Smooth muscle cell (in vitro differentiated cells): ENCODE results near the gene SCTR. TPM values are rescaled to one million over a fixed set of nuclear protein-coding genes. Genes with fewer than 3 reads are reported as not detected.

ENCODE experiments used
- DNase-seq: peaks from one replicate; lab custom pipeline; 2025; ENCODE audit not compliant: unreplicated experiment; lab: John Stamatoyannopoulos, UW
- H2AFZ ChIP-seq: fragments of 200-600 bp; sonication (generic); 2 replicates; pipeline ENCODE4 v1.6.0; 2016; ENCODE audit warnings: antibody characterized with exemption, low read depth, mild to moderate bottlenecking
- H3F3A ChIP-seq: fragments of 200-600 bp; sonication (generic); 2 replicates; pipeline ENCODE4 v1.6.0; 2017; ENCODE audit warnings: antibody characterized with exemption, low read depth
- H3K27ac ChIP-seq: fragments of 200-600 bp; sonication (generic); 2 replicates; pipeline ENCODE4 v1.5.1; 2016; ENCODE audit warnings: low read depth, mild to moderate bottlenecking
- H3K27me3 ChIP-seq: fragments of 200-600 bp; sonication (generic); 2 replicates; pipeline ENCODE4 v1.6.1; 2016; ENCODE audit warnings: low read depth, mild to moderate bottlenecking
- H3K36me3 ChIP-seq: fragments of 200-600 bp; sonication (generic); 2 replicates; pipeline ENCODE4 v1.5.1; 2016; ENCODE audit warnings: low read depth
- H3K4me1 ChIP-seq: fragments of 200-600 bp; sonication (generic); 2 replicates; pipeline ENCODE4 v1.5.1; 2016; ENCODE audit warnings: low read depth
- H3K4me2 ChIP-seq: fragments of 200-600 bp; sonication (generic); 2 replicates; pipeline ENCODE4 v1.6.0; 2016; ENCODE audit warnings: mild to moderate bottlenecking
- H3K4me3 ChIP-seq: fragments of 200-600 bp; sonication (generic); 2 replicates; pipeline ENCODE4 v1.5.1; 2016; ENCODE audit warnings: mild to moderate bottlenecking
- H3K79me2 ChIP-seq: fragments of 200-600 bp; sonication (generic); 2 replicates; pipeline ENCODE4 v1.6.0; 2016; ENCODE audit warnings: low read depth, mild to moderate bottlenecking
- H3K9ac ChIP-seq: fragments of 200-600 bp; sonication (generic); 2 replicates; pipeline ENCODE4 v1.6.0; 2016; ENCODE audit warnings: low read depth
- H3K9me3 ChIP-seq: fragments of 200-600 bp; sonication (generic); replicated peaks from 2 replicates; pipeline ENCODE4 v1.5.1; 2016; ENCODE audit warnings: low read depth
- H4K20me1 ChIP-seq: fragments of 200-600 bp; sonication (generic); 2 replicates; pipeline ENCODE4 v1.6.0; 2016; ENCODE audit warnings: low read depth
- WGBS: methylation state at CpG from one replicate; pipeline ENCODE4 v1.1.7; 2016; ENCODE audit warnings: low lambda C conversion rate; 5-methylcytosine and 5-hydroxymethylcytosine counted together
- polyA plus RNA-seq: library from polyadenylated mRNA; unstranded; fragments of >200 nt; fragmentation: Nextera tagmentation; extraction: Ambion mirVana; gene quantifications from 2 replicates; pipeline ENCODE4 v1.2.1, GENCODE V29; 2016
- total RNA-seq: library from RNA; depleted of rRNA; stranded (reverse); fragments of >200 nt; gene quantifications from 2 replicates; pipeline ENCODE4 v1.2.3, GENCODE V29; 2014
- TF ChIP-seq, protein P1 (sequence below): fragments of 200-600 bp; sonication (generic); IDR thresholded peaks from 2 replicates; pipeline ENCODE4 v1.5.1; 2017; ENCODE audit warnings: borderline replicate concordance, mild to moderate bottlenecking, antibody characterized with exemption; ENCODE audit not compliant: insufficient read depth, poor library complexity, severe bottlenecking

Gene SCTR
- total and polyA plus RNA-seq, 2 experiments from 2014 or later: not detected

- H3K4me3 ChIP-seq: no peak overlapping the region
- H3K9me3 ChIP-seq: no peaks in the 10 kb centered on the region
- H4K20me1 ChIP-seq: no peaks in the 10 kb centered on the region
- WGBS: 93% methylated on average over 3 of the region's 3 CpGs
- TF ChIP-seq, protein P1, sequence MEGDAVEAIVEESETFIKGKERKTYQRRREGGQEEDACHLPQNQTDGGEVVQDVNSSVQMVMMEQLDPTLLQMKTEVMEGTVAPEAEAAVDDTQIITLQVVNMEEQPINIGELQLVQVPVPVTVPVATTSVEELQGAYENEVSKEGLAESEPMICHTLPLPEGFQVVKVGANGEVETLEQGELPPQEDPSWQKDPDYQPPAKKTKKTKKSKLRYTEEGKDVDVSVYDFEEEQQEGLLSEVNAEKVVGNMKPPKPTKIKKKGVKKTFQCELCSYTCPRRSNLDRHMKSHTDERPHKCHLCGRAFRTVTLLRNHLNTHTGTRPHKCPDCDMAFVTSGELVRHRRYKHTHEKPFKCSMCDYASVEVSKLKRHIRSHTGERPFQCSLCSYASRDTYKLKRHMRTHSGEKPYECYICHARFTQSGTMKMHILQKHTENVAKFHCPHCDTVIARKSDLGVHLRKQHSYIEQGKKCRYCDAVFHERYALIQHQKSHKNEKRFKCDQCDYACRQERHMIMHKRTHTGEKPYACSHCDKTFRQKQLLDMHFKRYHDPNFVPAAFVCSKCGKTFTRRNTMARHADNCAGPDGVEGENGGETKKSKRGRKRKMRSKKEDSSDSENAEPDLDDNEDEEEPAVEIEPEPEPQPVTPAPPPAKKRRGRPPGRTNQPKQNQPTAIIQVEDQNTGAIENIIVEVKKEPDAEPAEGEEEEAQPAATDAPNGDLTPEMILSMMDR: no peak
- no peak for DNase-seq
- H3K36me3 ChIP-seq: no peaks in the 10 kb centered on the region
- H2AFZ ChIP-seq: no peak overlapping the region
- no peaks in the 10 kb centered on the region for H3F3A ChIP-seq
- H3K9ac ChIP-seq: no peak overlapping the region
- H3K79me2 ChIP-seq: no peaks in the 10 kb centered on the region
- H3K27ac ChIP-seq: no peak overlapping the region
- H3K27me3 ChIP-seq: no peaks in the 10 kb centered on the region
- H3K4me2 ChIP-seq: no peak overlapping the region
- H3K4me1 ChIP-seq: no peaks in the 10 kb centered on the region
Measured at GRCh38 chr2:119393971-119394748, 130.1 kb downstream of the SCTR start.

Other genes starting within 250 kb of the SCTR start
- gene C2orf76, start 157.6 kb downstream of the SCTR start, total RNA-seq: 13.5 and 16.0 TPM in 2 replicates
- 24.7 and 30.2 TPM in 2 replicates for gene C2orf76, start 157.6 kb downstream of the SCTR start, polyA plus RNA-seq
- 126 and 154 TPM in 2 replicates for gene DBI, start 157.5 kb downstream of the SCTR start, total RNA-seq
- gene DBI, start 157.5 kb downstream of the SCTR start, polyA plus RNA-seq: 316 and 408 TPM in 2 replicates
- gene TMEM37, start 92.6 kb downstream of the SCTR start, total RNA-seq: 1.1 and 2.4 TPM in 2 replicates
- gene TMEM37, start 92.6 kb downstream of the SCTR start, polyA plus RNA-seq: 0.90 TPM in 1 of 2 replicates, not detected in the other
- 0.31 and 0.36 TPM in 2 replicates for gene CFAP221, start 20.0 kb upstream of the SCTR start, total RNA-seq
- gene CFAP221, start 20.0 kb upstream of the SCTR start, polyA plus RNA-seq: 0.17 and 1.6 TPM in 2 replicates
- 4.6 and 4.8 TPM in 2 replicates for gene TMEM177, start 154.7 kb upstream of the SCTR start, total RNA-seq
- 6.9 and 8.2 TPM in 2 replicates for gene TMEM177, start 154.7 kb upstream of the SCTR start, polyA plus RNA-seq
- gene PTPN4, start 235.4 kb upstream of the SCTR start, total RNA-seq: 26.2 and 28.3 TPM in 2 replicates
- 7.2 and 9.7 TPM in 2 replicates for gene PTPN4, start 235.4 kb upstream of the SCTR start, polyA plus RNA-seq